BJ (cell line): ENCODE results near the gene ATP6V0A1. TPM values are rescaled to one million over a fixed set of nuclear protein-coding genes. Genes with fewer than 3 reads are reported as not detected.
A peak's percentile ranks its signal among the peaks of the same experiment; 100 is the strongest.

Experiments used
- CTCF ChIA-PET: fragments of 350-600 bp; formaldehyde crosslinking; extraction: SDS; loops from one replicate; lab custom pipeline; 2021; ENCODE audit warnings: antibody characterized with exemption, inconsistent platforms; lab: Yijun Ruan, JAX
- POLR2A ChIA-PET: fragments of 300-600 bp; sonication (Branson Sonifier 250); formaldehyde crosslinking; extraction: SDS; loops from one replicate; lab custom pipeline; 2021; ENCODE audit warnings: antibody characterized with exemption; lab: Charles Lee
- DNase-seq: peaks from one replicate; pipeline ENCODE4 v3.0.0-alpha.2; 2011; ENCODE audit warnings: low read depth
- H3K27me3 ChIP-seq: 2 replicates; pipeline ENCODE4 v1.6.0; 2011; ENCODE audit warnings: low read length; ENCODE audit not compliant: control insufficient read depth, insufficient read depth
- H3K36me3 ChIP-seq: 2 replicates; pipeline ENCODE4 v1.5.1; 2011; ENCODE audit warnings: low read length; ENCODE audit not compliant: control insufficient read depth, insufficient read depth
- H3K4me3 ChIP-seq: 2 replicates; pipeline ENCODE4 v1.5.1; 2011; ENCODE audit warnings: low read depth, mild to moderate bottlenecking, control low read depth, low read length
- polyA plus RNA-seq: library from polyadenylated mRNA; depleted of rRNA; stranded (reverse); fragments of >200 nt; gene quantifications from 2 replicates; pipeline ENCODE4 v1.2.3, GENCODE V29; 2011
- TF ChIP-seq, protein P1 (sequence below): IDR thresholded peaks from 2 replicates; pipeline ENCODE4 v1.5.1; 2011; ENCODE audit warnings: low read depth, mild to moderate bottlenecking, control low read depth, inconsistent platforms, low read length, moderate library complexity; ENCODE audit not compliant: insufficient read depth

The ATP6V0A1 gene
- polyA plus RNA-seq, 1 experiment, result 37.1 TPM

DNA sequence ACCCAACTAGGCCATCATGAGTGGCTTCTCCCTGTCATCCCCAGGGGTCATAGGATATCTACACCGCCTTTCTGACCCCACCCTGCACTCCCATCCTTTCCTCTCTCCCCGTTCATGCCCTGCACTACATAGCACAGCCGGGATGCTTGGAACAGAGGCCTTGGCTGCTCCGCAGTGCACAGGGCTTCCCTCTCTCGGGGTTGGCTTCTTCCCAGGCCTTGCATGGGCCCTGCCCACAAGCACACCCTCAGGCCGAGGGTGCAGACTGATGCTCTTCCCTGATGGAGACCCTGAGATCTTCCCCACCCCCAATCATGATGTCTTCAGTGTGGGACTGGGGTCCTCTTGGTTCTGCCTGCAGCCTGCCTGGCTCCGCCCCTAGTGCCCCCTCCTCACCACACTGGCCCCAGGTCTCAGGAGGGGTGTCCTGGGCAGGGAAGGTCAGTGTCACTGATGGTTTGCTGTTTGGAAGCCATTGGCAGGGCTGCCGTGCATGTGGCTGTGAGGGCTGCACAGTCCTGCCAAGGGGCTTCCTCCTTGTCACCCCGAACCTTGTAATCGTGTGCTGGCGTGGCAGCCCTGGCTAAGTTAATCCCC lies 63.1 kb downstream of the ATP6V0A1 start:
- no peak overlapping the region for H3K4me3 ChIP-seq
- TF ChIP-seq, protein P1, sequence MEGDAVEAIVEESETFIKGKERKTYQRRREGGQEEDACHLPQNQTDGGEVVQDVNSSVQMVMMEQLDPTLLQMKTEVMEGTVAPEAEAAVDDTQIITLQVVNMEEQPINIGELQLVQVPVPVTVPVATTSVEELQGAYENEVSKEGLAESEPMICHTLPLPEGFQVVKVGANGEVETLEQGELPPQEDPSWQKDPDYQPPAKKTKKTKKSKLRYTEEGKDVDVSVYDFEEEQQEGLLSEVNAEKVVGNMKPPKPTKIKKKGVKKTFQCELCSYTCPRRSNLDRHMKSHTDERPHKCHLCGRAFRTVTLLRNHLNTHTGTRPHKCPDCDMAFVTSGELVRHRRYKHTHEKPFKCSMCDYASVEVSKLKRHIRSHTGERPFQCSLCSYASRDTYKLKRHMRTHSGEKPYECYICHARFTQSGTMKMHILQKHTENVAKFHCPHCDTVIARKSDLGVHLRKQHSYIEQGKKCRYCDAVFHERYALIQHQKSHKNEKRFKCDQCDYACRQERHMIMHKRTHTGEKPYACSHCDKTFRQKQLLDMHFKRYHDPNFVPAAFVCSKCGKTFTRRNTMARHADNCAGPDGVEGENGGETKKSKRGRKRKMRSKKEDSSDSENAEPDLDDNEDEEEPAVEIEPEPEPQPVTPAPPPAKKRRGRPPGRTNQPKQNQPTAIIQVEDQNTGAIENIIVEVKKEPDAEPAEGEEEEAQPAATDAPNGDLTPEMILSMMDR, result no peak
- no peaks in the 10 kb centered on the region for H3K27me3 ChIP-seq
- H3K36me3 ChIP-seq, result 0 out of 2 replicates have a peak, but pooled peaks cover 2% of the 10 kb centered on the region
- CTCF ChIA-PET, result interaction anchor here (1.1 kb wide), 1 partner anchor 210 kb away, joined by 4 read pairs; no protein-coding TSS in a partner anchor
- DNase-seq, result no peak
- POLR2A ChIA-PET, result no interaction called here

DNA sequence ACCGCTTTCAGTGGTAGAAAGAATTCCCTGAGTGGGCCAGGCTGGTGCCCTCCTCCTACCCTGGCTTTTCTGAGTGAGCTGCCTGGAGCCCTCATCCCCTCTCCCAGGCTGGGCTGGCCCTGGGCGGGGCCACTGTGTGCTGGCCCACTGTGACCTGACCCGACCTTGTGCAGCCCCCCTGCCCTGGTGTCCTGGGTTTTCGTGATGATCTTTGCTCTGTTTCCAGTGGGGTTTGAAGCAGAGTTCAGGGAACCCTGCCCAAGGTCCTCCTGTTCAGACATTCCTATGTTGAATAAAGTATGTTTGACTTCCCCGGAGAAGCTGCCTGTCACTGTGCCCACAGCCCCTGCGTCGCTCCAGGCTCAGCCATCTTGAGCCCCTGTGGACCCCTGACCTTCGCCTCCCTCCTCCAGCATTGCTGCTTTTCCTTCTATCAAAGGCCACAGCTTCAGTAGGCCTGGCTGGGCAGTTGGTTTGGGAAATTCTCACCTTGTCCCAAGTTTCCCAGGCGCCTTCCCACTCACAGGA lies 63.6 kb downstream of the ATP6V0A1 start:
- TF ChIP-seq, protein P1, result no peak
- H3K4me3 ChIP-seq, result no peak overlapping the region
- POLR2A ChIA-PET, result no interaction called here
- H3K36me3 ChIP-seq, result 0 out of 2 replicates have a peak, but pooled peaks cover 2% of the 10 kb centered on the region
- DNase-seq, result no peak
- no peaks in the 10 kb centered on the region for H3K27me3 ChIP-seq
- CTCF ChIA-PET, result interaction anchor here (1.1 kb wide), 1 partner anchor 211 kb away, joined by 4 read pairs; no protein-coding TSS in a partner anchor

DNA sequence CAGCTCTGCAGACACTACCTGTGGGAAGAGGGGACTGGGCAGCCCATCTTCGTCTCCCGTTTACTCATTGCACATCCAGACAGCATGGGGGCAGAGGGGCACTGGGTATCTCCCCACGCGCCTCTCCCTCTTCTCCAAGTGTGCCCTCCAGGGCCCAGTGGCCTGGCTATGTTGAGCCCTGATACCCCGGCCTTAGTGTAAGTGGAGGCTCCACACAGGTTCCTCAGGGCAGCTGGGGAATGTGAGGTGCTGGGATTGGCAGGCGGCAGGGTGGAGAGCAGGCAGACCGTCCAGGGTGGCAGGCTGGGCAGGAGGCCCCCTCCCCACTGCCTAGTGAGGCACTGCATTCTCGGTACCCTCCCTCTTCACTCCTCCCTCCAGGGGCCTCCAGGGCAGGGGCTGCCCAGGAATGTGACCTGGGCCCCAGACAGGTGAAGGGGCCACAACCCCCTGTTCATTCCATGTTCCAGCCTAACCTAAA lies 64.2 kb downstream of the ATP6V0A1 start:
- CTCF ChIA-PET, result interaction anchor here (1.1 kb wide), 1 partner anchor 211 kb away, joined by 4 read pairs; no protein-coding TSS in a partner anchor
- no peak for DNase-seq
- POLR2A ChIA-PET, result no interaction called here
- no peak overlapping the region for H3K4me3 ChIP-seq
- 0 out of 2 replicates have a peak, but pooled peaks cover 2% of the 10 kb centered on the region for H3K36me3 ChIP-seq
- TF ChIP-seq, protein P1, result no peak
- H3K27me3 ChIP-seq, result no peaks in the 10 kb centered on the region

DNA sequence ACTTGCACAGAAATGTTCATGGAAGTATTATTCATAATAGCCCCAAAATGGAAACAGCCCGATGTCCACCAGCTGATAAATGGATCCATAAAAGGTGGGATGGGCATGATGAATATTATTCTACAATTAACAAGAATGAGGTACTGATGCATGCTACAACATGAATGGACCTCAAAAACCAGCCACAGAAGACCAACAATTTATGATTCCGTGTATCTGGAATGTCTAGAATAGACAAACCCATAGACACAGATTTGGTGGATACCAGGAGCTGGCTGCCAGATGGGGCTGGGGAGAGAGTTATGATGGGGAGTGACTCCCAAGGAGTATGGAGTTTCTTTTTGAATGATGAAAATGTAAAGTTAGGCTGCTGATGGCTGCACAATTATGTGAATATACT lies 66.5 kb downstream of the ATP6V0A1 start:
- DNase-seq, result peak; percentile 59
- H3K36me3 ChIP-seq, result 0 out of 2 replicates have a peak, but pooled peaks cover 2% of the 10 kb centered on the region
- POLR2A ChIA-PET, result interaction anchor here (0.8 kb wide), 1 partner anchor 11 kb away, joined by 3 read pairs; no protein-coding TSS in a partner anchor
- no peak overlapping the region for H3K4me3 ChIP-seq
- CTCF ChIA-PET, result interaction anchor here (0.6 to 1.6 kb wide), 7 partner anchors 9 to 341 kb away, joined by 3 to 9 read pairs (median 3); partner anchors contain the start of gene NAGLU
- H3K27me3 ChIP-seq, result no peaks in the 10 kb centered on the region
- TF ChIP-seq, protein P1, result no peak

DNA sequence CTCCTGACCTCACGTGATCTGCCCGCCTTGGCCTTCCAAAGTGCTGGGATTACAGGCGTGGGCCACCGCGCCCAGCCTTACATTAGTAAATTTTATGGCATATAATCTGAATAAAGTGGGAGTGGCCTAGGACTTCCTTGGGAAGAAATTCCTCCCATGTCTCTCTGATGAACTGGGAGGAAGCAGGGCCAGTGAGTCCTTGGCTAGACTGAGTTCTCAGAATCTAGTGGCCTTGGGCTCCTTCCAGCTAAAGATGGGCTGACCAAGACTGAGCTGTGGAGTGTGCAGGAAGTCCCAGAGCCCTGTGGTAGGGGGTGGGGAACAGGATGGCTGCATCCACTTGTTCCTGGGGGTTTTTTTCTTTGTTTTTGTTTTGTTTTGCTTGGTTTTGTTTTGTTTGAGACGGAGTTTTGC lies 67.4 kb downstream of the ATP6V0A1 start:
- Histone ChIP-seq H3K27me3 (no peaks in the 10 kb centered on the region), H3K36me3 (0 out of 2 replicates have a peak, but pooled peaks cover 2% of the 10 kb centered on the region), H3K4me3 (no peak overlapping the region)
- TF ChIP-seq, protein P1, result no peak
- POLR2A ChIA-PET, result no interaction called here
- CTCF ChIA-PET, result interaction anchor here (1.1 to 2.6 kb wide), 9 partner anchors 8 to 405 kb away, joined by 3 to 49 read pairs (median 12); partner anchors contain the start of gene KAT2A
- DNase-seq, result no peak
